ENCODE data around the gene TTLL11. TPM values are rescaled to one million over a fixed set of nuclear protein-coding genes. Genes with fewer than 3 reads are reported as not detected.

TTLL11 gene
- total RNA-seq, 1 donor from 2014 or later: 6.9 TPM

DNA sequence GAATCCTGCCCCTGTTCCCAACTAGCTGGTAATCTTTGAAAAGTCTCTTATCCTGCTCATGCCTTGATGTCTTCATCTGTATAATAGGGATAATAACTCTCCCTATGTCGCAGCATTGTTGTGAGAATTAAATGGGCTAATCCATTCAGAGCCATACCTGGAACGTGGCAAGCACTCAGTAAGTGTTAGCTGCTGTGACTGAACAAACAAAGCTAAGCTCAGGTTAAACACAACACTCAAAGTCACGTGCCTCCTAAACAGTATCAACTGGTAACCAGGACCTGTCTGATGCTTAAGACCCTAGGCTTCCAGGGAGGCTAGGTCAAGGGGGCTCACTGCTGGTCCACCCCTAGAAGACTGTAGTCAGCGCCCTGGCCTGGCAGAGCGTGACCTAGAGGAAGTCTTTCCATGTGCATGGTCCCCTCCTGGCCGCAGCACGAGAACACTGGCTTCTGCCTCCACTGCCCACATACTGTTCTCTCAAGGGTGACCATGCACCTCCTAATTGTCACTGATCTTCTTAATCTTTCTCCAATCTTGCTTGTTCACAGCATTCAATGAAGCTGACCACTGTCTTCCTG, 211.1 kb downstream of the TTLL11 start:
- no peak overlapping the region for H3K4me3 Mint-ChIP-seq (ENCODE audit: unreplicated experiment)
- peaks cover 47% of the 10 kb centered on the region for H3K27me3 Mint-ChIP-seq (ENCODE audit: low read depth, unreplicated experiment)
- Histone ChIP-seq H3K4me3 (ENCODE audit: insufficient read depth, low read depth, low read length) (no peak overlapping the region), H3K4me2 (ENCODE audit: low read length) (no peak overlapping the region), H3K79me2 (ENCODE audit: insufficient read depth, low read length) (no peaks in the 10 kb centered on the region), H3K27ac (ENCODE audit: low read depth, low read length) (no peak overlapping the region), H3K36me3 (ENCODE audit: insufficient read depth, low read length) (no peaks in the 10 kb centered on the region), H3K27me3 (ENCODE audit: insufficient read depth, low read length) (peaks cover 3% of the 10 kb centered on the region), H2AFZ (ENCODE audit: low read depth, low read length) (no peak overlapping the region), H4K20me1 (ENCODE audit: insufficient read depth, low read length) (no peaks in the 10 kb centered on the region), H3K9me3 (ENCODE audit: insufficient read depth, low read depth, low read length) (no peaks in the 10 kb centered on the region), H3K4me1 (ENCODE audit: insufficient read depth, low read length) (peaks cover 41% of the 10 kb centered on the region), H3K9ac (ENCODE audit: low read length) (no peak overlapping the region)
- no peak for TF ChIP-seq EZH2 (IDR thresholded peaks at IDR 0.05; ENCODE audit: insufficient read depth, low read length)
- TF ChIP-seq, protein P1, sequence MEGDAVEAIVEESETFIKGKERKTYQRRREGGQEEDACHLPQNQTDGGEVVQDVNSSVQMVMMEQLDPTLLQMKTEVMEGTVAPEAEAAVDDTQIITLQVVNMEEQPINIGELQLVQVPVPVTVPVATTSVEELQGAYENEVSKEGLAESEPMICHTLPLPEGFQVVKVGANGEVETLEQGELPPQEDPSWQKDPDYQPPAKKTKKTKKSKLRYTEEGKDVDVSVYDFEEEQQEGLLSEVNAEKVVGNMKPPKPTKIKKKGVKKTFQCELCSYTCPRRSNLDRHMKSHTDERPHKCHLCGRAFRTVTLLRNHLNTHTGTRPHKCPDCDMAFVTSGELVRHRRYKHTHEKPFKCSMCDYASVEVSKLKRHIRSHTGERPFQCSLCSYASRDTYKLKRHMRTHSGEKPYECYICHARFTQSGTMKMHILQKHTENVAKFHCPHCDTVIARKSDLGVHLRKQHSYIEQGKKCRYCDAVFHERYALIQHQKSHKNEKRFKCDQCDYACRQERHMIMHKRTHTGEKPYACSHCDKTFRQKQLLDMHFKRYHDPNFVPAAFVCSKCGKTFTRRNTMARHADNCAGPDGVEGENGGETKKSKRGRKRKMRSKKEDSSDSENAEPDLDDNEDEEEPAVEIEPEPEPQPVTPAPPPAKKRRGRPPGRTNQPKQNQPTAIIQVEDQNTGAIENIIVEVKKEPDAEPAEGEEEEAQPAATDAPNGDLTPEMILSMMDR (IDR thresholded peaks at IDR 0.05; ENCODE audit: insufficient read depth, low read depth, low read length): no peak
- H3K27ac Mint-ChIP-seq (ENCODE audit: unreplicated experiment): no peak overlapping the region
- H3K36me3 Mint-ChIP-seq (ENCODE audit: low read depth, unreplicated experiment): no peaks in the 10 kb centered on the region
- no peaks in the 10 kb centered on the region for H3K9me3 Mint-ChIP-seq (ENCODE audit: unreplicated experiment)
- FAIRE-seq: no peak
- peaks cover 39% of the 10 kb centered on the region for H3K4me1 Mint-ChIP-seq (ENCODE audit: low read depth, unreplicated experiment)
- DNase-seq (ENCODE audit: low read depth): no peak

DNA sequence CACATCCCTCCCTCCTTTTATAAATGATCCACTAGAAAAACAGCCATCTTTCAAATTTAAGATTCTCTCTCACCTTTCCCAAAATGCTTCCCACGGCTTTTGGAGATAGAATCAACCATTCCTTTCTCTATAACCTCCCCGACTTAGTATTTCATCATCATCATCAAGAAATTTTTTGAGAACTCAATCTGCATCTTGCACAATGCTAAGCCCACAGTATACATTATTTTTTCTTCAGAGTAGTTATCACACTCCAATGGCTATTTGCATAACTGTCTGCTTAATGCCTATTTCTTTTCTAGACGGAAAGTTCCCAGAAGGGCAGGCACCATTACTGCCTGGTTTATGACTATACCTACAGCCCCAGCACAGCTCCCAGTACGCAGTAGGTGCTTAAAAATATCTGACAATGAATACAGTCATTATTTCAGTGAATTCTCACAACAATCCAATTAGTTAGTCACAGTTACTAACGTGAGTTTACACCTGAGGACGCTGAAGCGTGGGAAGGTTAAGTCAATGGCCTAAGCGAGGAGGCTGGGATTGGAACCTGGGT, 212.7 kb downstream of the TTLL11 start:
- DNase-seq (ENCODE audit: low read depth): no peak
- no peak overlapping the region for H3K4me2 ChIP-seq (ENCODE audit: low read length)
- peaks cover 3% of the 10 kb centered on the region for H3K27me3 ChIP-seq (ENCODE audit: insufficient read depth, low read length)
- no peaks in the 10 kb centered on the region for H3K79me2 ChIP-seq (ENCODE audit: insufficient read depth, low read length)
- H3K4me3 ChIP-seq (ENCODE audit: insufficient read depth, low read depth, low read length): no peak overlapping the region
- no peak for TF ChIP-seq EZH2 (IDR thresholded peaks at IDR 0.05; ENCODE audit: insufficient read depth, low read length)
- TF ChIP-seq, protein P1 (IDR thresholded peaks at IDR 0.05; ENCODE audit: insufficient read depth, low read depth, low read length): no peak
- H3K4me3 Mint-ChIP-seq (ENCODE audit: unreplicated experiment): no peak overlapping the region
- no peak overlapping the region for H3K9ac ChIP-seq (ENCODE audit: low read length)
- no peaks in the 10 kb centered on the region for H3K9me3 ChIP-seq (ENCODE audit: insufficient read depth, low read depth, low read length)
- no peaks in the 10 kb centered on the region for H3K36me3 Mint-ChIP-seq (ENCODE audit: low read depth, unreplicated experiment)
- no peak overlapping the region for H3K27ac ChIP-seq (ENCODE audit: low read depth, low read length)
- FAIRE-seq: no peak
- no peaks in the 10 kb centered on the region for H4K20me1 ChIP-seq (ENCODE audit: insufficient read depth, low read length)
- no peaks in the 10 kb centered on the region for H3K36me3 ChIP-seq (ENCODE audit: insufficient read depth, low read length)
- peaks cover 36% of the 10 kb centered on the region for H3K4me1 ChIP-seq (ENCODE audit: insufficient read depth, low read length)
- H3K27ac Mint-ChIP-seq (ENCODE audit: unreplicated experiment): no peak overlapping the region
- no peaks in the 10 kb centered on the region for H3K9me3 Mint-ChIP-seq (ENCODE audit: unreplicated experiment)
- peaks cover 57% of the 10 kb centered on the region for H3K27me3 Mint-ChIP-seq (ENCODE audit: low read depth, unreplicated experiment)
- H3K4me1 Mint-ChIP-seq (ENCODE audit: low read depth, unreplicated experiment): peaks cover 35% of the 10 kb centered on the region
- H2AFZ ChIP-seq (ENCODE audit: low read depth, low read length): no peak overlapping the region

DNA sequence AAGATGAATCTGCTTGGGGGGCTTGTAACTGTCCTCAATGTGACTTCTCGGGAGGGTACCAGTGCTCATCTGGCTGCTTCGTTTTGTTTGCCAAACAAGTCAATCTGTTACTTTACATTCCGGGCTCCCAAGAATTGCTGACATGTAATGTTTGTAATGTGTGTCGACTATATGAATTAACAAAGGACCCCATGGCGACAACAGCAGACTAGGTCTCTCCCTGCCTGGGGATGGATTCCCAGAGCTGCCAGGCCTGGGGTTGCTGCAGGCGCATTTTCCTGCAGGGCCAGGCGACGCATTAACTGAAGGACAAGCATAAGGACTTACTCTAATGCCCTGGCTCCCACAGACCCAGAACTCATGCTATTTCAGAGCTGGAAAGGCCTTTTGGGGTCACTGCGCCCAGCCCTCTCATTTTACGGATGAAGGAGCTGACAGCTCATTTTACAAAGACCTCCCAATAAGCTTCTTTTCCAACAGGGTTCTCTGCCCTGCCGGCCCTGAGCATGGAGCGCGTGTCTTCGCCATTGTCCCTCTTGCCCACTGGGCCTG, 214.8 kb downstream of the TTLL11 start:
- peaks cover 3% of the 10 kb centered on the region for H3K27me3 ChIP-seq (ENCODE audit: insufficient read depth, low read length)
- Mint-ChIP-seq H3K9me3 (ENCODE audit: unreplicated experiment) (no peaks in the 10 kb centered on the region), H3K27me3 (ENCODE audit: low read depth, unreplicated experiment) (peaks cover 61% of the 10 kb centered on the region), H3K36me3 (ENCODE audit: low read depth, unreplicated experiment) (no peaks in the 10 kb centered on the region), H3K27ac (ENCODE audit: unreplicated experiment) (no peak overlapping the region), H3K4me3 (ENCODE audit: unreplicated experiment) (no peak overlapping the region), H3K4me1 (ENCODE audit: low read depth, unreplicated experiment) (peaks cover 16% of the 10 kb centered on the region)
- TF ChIP-seq, protein P1 (IDR thresholded peaks at IDR 0.05; ENCODE audit: insufficient read depth, low read depth, low read length): no peak
- TF ChIP-seq EZH2 (IDR thresholded peaks at IDR 0.05; ENCODE audit: insufficient read depth, low read length): no peak
- DNase-seq (ENCODE audit: low read depth): no peak
- H3K27ac ChIP-seq (ENCODE audit: low read depth, low read length): no peak overlapping the region
- H3K9me3 ChIP-seq (ENCODE audit: insufficient read depth, low read depth, low read length): no peaks in the 10 kb centered on the region
- peaks cover 15% of the 10 kb centered on the region for H3K4me1 ChIP-seq (ENCODE audit: insufficient read depth, low read length)
- FAIRE-seq: no peak
- no peak overlapping the region for H3K4me2 ChIP-seq (ENCODE audit: low read length)
- H3K9ac ChIP-seq (ENCODE audit: low read length): no peak overlapping the region
- no peaks in the 10 kb centered on the region for H3K36me3 ChIP-seq (ENCODE audit: insufficient read depth, low read length)
- no peaks in the 10 kb centered on the region for H4K20me1 ChIP-seq (ENCODE audit: insufficient read depth, low read length)
- no peak overlapping the region for H2AFZ ChIP-seq (ENCODE audit: low read depth, low read length)
- H3K79me2 ChIP-seq (ENCODE audit: insufficient read depth, low read length): no peaks in the 10 kb centered on the region
- H3K4me3 ChIP-seq (ENCODE audit: insufficient read depth, low read depth, low read length): no peak overlapping the region
